Measurements from ENCODE around the gene ERAL1. TPM values are rescaled to one million over a fixed set of nuclear protein-coding genes. Genes with fewer than 3 reads are reported as not detected.

ERAL1 gene
- total and polyA plus RNA-seq, 2 of the 13 experiments (the other 11 are each of a cell fraction or from before 2014, with no cell fraction given), result 46.9 to 72.2 TPM

GRCh38 chr17:28906706-28907438 lies 52.1 kb downstream of the ERAL1 start:
- ChIA-PET POLR2A (interaction anchor here (0.7 to 2.5 kb wide), 2 partner anchors 14 to 42 kb away, joined by 3 to 15 read pairs; no protein-coding TSS in a partner anchor), CTCF (ENCODE audit: low intra/inter-chr PET ratio, low total read pairs) (no interaction called here)
- in situ Hi-C loops (cut with HindIII; ENCODE audit: extremely low pct_ligation_motif_present, low pct_unique_long_range_greater_than_20kb) (no loop called here), intact Hi-C loops (cut with micrococcal nuclease; ENCODE audit: unreplicated experiment) (no loop called here)
- no peaks in the 10 kb centered on the region for H3K9me3 ChIP-seq (ENCODE audit: low read length)
- no peak overlapping the region for H3K9ac ChIP-seq (ENCODE audit: insufficient read depth, low read depth, low read length)
- no peaks in the 10 kb centered on the region; a peak in 1 of 5 replicates for H3K27me3 ChIP-seq (ENCODE audit: control insufficient read depth in 1 of 2, insufficient read depth in 2 of 2, low read length in 2 of 2)
- peaks cover 3% of the 10 kb centered on the region for H3K79me2 ChIP-seq (ENCODE audit: insufficient read depth, low read length)
- ATAC-seq, result no peak
- peaks cover 4% of the 10 kb centered on the region; the same call in 1 of the 2 replicates for H4K20me1 ChIP-seq (ENCODE audit: insufficient read depth, low read length)
- no peak overlapping the region for H3K27ac ChIP-seq (ENCODE audit: extremely low read length, insufficient read depth, low read length)
- no peak overlapping the region for H2AFZ ChIP-seq (ENCODE audit: low read length)
- no TSS peak for BruUV-seq (replicated peaks)
- DNase-seq (ENCODE audit: low spot score), result no peak
- no peak for TF ChIP-seq WIZ (CRISPR knock-in tag; IDR thresholded peaks at IDR 0.05)
- no peak for TF ChIP-seq PPARG (CRISPR knock-in tag; conservative IDR thresholded peaks at IDR 0.05)
- no peak for TF ChIP-seq RFX3 (CRISPR knock-in tag; IDR thresholded peaks at IDR 0.05)
- no peak for TF ChIP-seq CREM (IDR thresholded peaks at IDR 0.05)
- no peak for TF ChIP-seq CREM (CRISPR knock-in tag; IDR thresholded peaks at IDR 0.05)
- no peak for TF ChIP-seq DBP (CRISPR knock-in tag; IDR thresholded peaks at IDR 0.05; ENCODE audit: not compliant biosample characterization)
- peaks cover 59% of the 10 kb centered on the region for H3K4me1 ChIP-seq (ENCODE audit: insufficient read depth, low read length)
- H3K4me3 ChIP-seq (replicated peaks in 1 of 3; ENCODE audit: insufficient read depth in 1 of 3, low read depth in 2 of 3, low read length in 3 of 3), result no peak overlapping the region
- FAIRE-seq, result no peak
- WGBS (ENCODE audit: low lambda C conversion rate), result 91% methylated on average over 7 of the region's 7 CpGs
- no peak overlapping the region for H3K4me2 ChIP-seq (ENCODE audit: low read depth, low read length)
- H3K36me3 ChIP-seq (replicated peaks in 1 of 2; ENCODE audit: control insufficient read depth in 1 of 2, insufficient read depth in 2 of 2, low read length in 2 of 2), result peaks cover 20 to 52% of the 10 kb centered on the region in 2 experiments

Measured in HepG2 (cell line).